ENCODE measurements around the gene GDF9. TPM values are rescaled to one million over a fixed set of nuclear protein-coding genes. Genes with fewer than 3 reads are reported as not detected.

The GDF9 gene
- total and polyA plus RNA-seq, 2 donors (not counting 3 experiments of a cell fraction or from before 2014, with no cell fraction given): 0.07 TPM; not detected in 1

- no peak for FAIRE-seq
- ChIA-PET POLR2A (interaction anchor here (0.7 kb wide), 1 partner anchor 76 kb away, joined by 3 read pairs; no protein-coding TSS in a partner anchor), CTCF (interaction anchor here (1.0 to 2.2 kb wide), 7 partner anchors 9 to 44 kb away, joined by 3 to 10 read pairs (median 7); partner anchors contain the start of genes GDF9, SHROOM1 and UQCRQ)
- dilution Hi-C loops (cut with MboI; ENCODE audit: extremely low pct_ligation_motif_present, low sequenced_read_pairs): no loop called here
- peak; percentile 93 for DNase-seq (ENCODE audit: low read depth, low spot score)
- H3K36me3 ChIP-seq (ENCODE audit: control insufficient read depth in 2 of 2, extremely low read depth in 1 of 2, insufficient read depth in 2 of 2, low read length in 2 of 2): no peaks in the 10 kb centered on the region
- peak overlapping the region; percentile 35 for H3K9ac ChIP-seq (replicated peaks; ENCODE audit: extremely low read depth, insufficient read depth, low read length)
- peak overlapping the region in 1 of 3 experiments; percentile 13 for H3K4me3 ChIP-seq (replicated peaks in 1 of 3; ENCODE audit: insufficient read depth in 1 of 3, low read depth in 1 of 3, low read length in 3 of 3)
- H3K4me1 ChIP-seq (ENCODE audit: control insufficient read depth, extremely low read depth, insufficient read depth, low read length): peaks cover 22% of the 10 kb centered on the region
- peak overlapping the region; percentile 90 for H2AFZ ChIP-seq (ENCODE audit: low read depth, low read length)
- H3K27me3 ChIP-seq (ENCODE audit: control insufficient read depth in 2 of 2, insufficient read depth in 2 of 2, low read length in 2 of 2): no peaks in the 10 kb centered on the region
- H3K79me2 ChIP-seq (ENCODE audit: control insufficient read depth, insufficient read depth, low read length): no peaks in the 10 kb centered on the region
- TF ChIP-seq FOS (IDR thresholded peaks at IDR 0.05; ENCODE audit: borderline replicate concordance, insufficient read depth, low read length) (peak; percentile 38), EZH2 (IDR thresholded peaks at IDR 0.05; ENCODE audit: borderline replicate concordance, low read depth, low read length, severe bottlenecking) (no peak), JUN (IDR thresholded peaks at IDR 0.05; ENCODE audit: borderline replicate concordance, insufficient read depth, insufficient read length, low read depth) (peak; percentile 16)
- BruUV-seq (replicated peaks): TSS peak; percentile 50
- no peaks in the 10 kb centered on the region for H3K9me3 ChIP-seq (replicated peaks; ENCODE audit: control insufficient read depth, insufficient read depth, low read length)
- H3K9me1 ChIP-seq (replicated peaks; ENCODE audit: control insufficient read depth, extremely low read depth, insufficient read depth, low read length): no peaks in the 10 kb centered on the region
- intact Hi-C loops (cut with micrococcal nuclease): loop anchor here (1.0 kb wide), 2 partner anchors 9 to 27 kb away; partner anchors contain the start of genes GDF9, SHROOM1 and UQCRQ
- H3K4me2 ChIP-seq (ENCODE audit: insufficient read depth, low read length): peak overlapping the region; percentile 59
- H3K27ac ChIP-seq (ENCODE audit: insufficient read depth, low read depth, low read length): peak overlapping the region; percentile 76
- no peaks in the 10 kb centered on the region for H4K20me1 ChIP-seq (replicated peaks; ENCODE audit: control insufficient read depth, extremely low read depth, insufficient read depth, low read length)
Observed at GRCh38 chr5:132839426-132840301, 26.6 kb downstream of the GDF9 start.

- no peak overlapping the region for H2AFZ ChIP-seq (ENCODE audit: low read depth, low read length)
- ChIA-PET CTCF (interaction anchor here (0.8 to 2.1 kb wide), 4 partner anchors 19 to 45 kb away, joined by 3 to 10 read pairs (median 8); no protein-coding TSS in a partner anchor), POLR2A (no interaction called here)
- TF ChIP-seq POLR2A (IDR thresholded peaks at IDR 0.05; ENCODE audit: low read depth, low read length): no peak
- TF ChIP-seq JUN (IDR thresholded peaks at IDR 0.05; ENCODE audit: borderline replicate concordance, insufficient read depth, insufficient read length, low read depth): no peak
- TF ChIP-seq POLR2AphosphoS5 (IDR thresholded peaks at IDR 0.05; ENCODE audit: insufficient read depth, low read depth, low read length): no peak
- TF ChIP-seq FOS (IDR thresholded peaks at IDR 0.05; ENCODE audit: borderline replicate concordance, insufficient read depth, low read length): no peak
- no peak for TF ChIP-seq MYC (IDR thresholded peaks at IDR 0.05; ENCODE audit: low read depth, low read length)
- TF ChIP-seq GATA2 (IDR thresholded peaks at IDR 0.05; ENCODE audit: insufficient read depth, insufficient read length, low read depth, low read length): no peak
- TF ChIP-seq EZH2 (IDR thresholded peaks at IDR 0.05; ENCODE audit: borderline replicate concordance, low read depth, low read length, severe bottlenecking): no peak
- TF ChIP-seq CTCF (IDR thresholded peaks at IDR 0.05; ENCODE audit: extremely low read depth in 1 of 2, insufficient read depth in 1 of 2, low read depth in 1 of 2, low read length in 2 of 2): no peak
- no peak for TF ChIP-seq MAX (IDR thresholded peaks at IDR 0.05; ENCODE audit: insufficient read depth, insufficient read length)
- dilution Hi-C loops (cut with MboI; ENCODE audit: extremely low pct_ligation_motif_present, low sequenced_read_pairs): no loop called here
- H3K9me3 ChIP-seq (replicated peaks; ENCODE audit: control insufficient read depth, insufficient read depth, low read length): no peaks in the 10 kb centered on the region
- no peaks in the 10 kb centered on the region for H3K79me2 ChIP-seq (ENCODE audit: control insufficient read depth, insufficient read depth, low read length)
- FAIRE-seq: no peak
- no peak overlapping the region for H3K4me2 ChIP-seq (ENCODE audit: insufficient read depth, low read length)
- intact Hi-C loops (cut with micrococcal nuclease): loop anchor here (1.0 kb wide), 1 partner anchor 8 kb away; the partner anchor contains the start of gene SHROOM1
- no peaks in the 10 kb centered on the region for H3K27me3 ChIP-seq (ENCODE audit: control insufficient read depth in 2 of 2, insufficient read depth in 2 of 2, low read length in 2 of 2)
- peak overlapping the region; percentile 76 for H3K27ac ChIP-seq (ENCODE audit: insufficient read depth, low read depth, low read length)
- H3K9me1 ChIP-seq (replicated peaks; ENCODE audit: control insufficient read depth, extremely low read depth, insufficient read depth, low read length): no peaks in the 10 kb centered on the region
- peaks cover 22% of the 10 kb centered on the region for H3K4me1 ChIP-seq (ENCODE audit: control insufficient read depth, extremely low read depth, insufficient read depth, low read length)
- H3K9ac ChIP-seq (replicated peaks; ENCODE audit: extremely low read depth, insufficient read depth, low read length): no peak overlapping the region
- H3K4me3 ChIP-seq (replicated peaks in 1 of 3; ENCODE audit: insufficient read depth in 1 of 3, low read depth in 1 of 3, low read length in 3 of 3): no peak overlapping the region
- H4K20me1 ChIP-seq (replicated peaks; ENCODE audit: control insufficient read depth, extremely low read depth, insufficient read depth, low read length): no peaks in the 10 kb centered on the region
- no TSS peak for BruUV-seq (replicated peaks)
- H3K36me3 ChIP-seq (ENCODE audit: control insufficient read depth in 2 of 2, extremely low read depth in 1 of 2, insufficient read depth in 2 of 2, low read length in 2 of 2): no peaks in the 10 kb centered on the region
- DNase-seq (ENCODE audit: low read depth, low spot score): no peak
Observed at GRCh38 chr5:132838516-132839282, 27.6 kb downstream of the GDF9 start.

Data from endothelial cell of umbilical vein (primary cell).